ENCODE results near the gene FOXB2. TPM values are rescaled to one million over a fixed set of nuclear protein-coding genes. Genes with fewer than 3 reads are reported as not detected.
"Not testable (repeated sequence)": the region's sequence is repeated elsewhere in the genome, so short reads cannot be mapped to it uniquely, and the experiment has no call there.

Gene FOXB2
- total RNA-seq: not detected in 2 replicates

DNA sequence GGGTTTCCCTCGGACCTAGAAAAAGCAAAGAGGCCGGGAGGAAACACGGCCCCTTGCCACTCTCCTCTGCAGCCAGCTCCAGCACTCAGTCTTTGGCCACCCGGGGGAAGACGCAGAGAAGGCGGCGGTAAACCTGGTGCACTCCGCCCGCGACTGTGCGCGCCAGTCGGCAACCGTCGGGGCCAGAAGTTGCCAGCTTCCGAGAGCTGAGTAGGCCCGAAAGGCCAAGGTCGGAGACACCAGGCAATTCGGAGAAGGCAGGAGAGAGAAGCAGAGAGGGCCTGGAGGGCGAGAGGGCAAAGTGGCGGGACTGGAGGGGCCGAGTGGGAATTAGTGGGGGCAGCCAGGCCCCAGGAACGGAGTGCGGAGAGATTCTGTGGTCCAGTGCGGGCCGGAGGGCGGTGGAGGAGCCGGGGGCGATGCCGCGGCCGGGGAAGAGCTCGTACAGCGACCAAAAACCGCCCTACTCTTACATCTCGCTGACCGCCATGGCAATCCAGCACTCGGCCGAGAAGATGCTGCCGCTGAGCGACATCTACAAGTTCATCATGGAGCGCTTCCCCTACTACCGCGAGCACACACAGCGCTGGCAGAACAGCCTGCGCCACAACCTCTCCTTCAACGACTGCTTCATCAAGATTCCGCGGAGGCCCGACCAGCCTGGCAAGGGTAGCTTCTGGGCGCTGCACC, at the start of gene FOXB2:
Gene FOXB2, plus strand, starts transcription at position 420 of the 690 bp plus-strand sequence. Its CDS starts 0 bp downstream, at position 420.
- intact Hi-C loops (cut with micrococcal nuclease): no loop called here

DNA sequence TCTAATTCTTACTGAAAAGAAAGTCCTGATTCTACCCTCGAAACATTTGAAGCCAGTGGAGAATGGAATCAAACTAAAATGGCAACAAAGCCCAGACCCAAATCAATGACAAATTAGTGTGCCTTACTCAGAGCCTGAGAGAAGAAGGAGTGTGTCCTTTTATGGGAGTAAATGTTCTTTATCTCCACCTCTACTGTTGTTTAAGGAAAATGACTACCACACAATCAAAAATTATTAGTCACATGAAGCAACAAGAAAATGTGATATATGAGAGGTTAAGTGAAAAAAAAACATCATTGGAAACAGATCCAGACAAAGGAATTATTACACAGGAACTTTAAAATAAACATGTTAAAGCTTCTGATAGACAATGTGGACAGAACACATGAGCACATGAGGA, 49.7 kb upstream of the FOXB2 start:
- intact Hi-C loops (cut with micrococcal nuclease): no loop called here

DNA sequence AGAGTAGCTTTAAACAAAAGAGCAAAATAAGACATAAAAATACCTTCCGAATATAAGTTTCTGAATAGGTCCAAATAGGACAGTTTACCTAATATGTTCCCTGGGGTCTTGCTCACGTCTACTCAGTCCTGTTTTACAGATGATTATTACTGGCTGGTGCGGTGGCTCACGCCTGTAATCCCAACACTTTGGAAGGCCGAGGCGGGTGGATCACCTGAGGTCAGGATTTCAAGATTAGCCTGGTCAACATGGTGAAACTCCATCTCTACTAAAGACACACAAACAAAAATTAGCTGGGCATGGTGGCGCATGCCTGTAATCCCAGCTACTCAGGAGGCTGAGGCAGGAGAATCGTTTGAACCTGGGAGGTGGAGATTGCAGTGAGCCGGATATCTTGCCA, 40.6 kb upstream of the FOXB2 start:
- intact Hi-C loops (cut with micrococcal nuclease): not testable (repeated sequence)

DNA sequence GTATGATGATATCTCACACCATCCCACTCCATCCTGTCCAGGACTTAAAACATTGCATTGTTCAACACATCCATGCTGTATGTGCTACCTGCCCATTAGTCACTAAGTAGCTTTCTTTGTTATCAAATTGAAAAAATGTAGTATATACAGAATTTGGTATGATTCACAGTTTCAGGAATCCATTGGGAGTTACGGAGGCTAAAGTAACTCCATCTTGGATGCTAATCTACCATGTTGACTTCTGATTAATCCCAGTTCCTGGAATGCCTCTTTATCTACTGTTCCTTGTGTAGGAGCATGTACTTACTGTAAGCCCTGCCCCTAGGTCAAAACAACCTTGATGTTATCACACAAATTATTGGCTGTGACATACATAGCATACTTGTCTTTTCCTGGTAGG, 38.9 kb upstream of the FOXB2 start:
- intact Hi-C loops (cut with micrococcal nuclease): no loop called here

DNA sequence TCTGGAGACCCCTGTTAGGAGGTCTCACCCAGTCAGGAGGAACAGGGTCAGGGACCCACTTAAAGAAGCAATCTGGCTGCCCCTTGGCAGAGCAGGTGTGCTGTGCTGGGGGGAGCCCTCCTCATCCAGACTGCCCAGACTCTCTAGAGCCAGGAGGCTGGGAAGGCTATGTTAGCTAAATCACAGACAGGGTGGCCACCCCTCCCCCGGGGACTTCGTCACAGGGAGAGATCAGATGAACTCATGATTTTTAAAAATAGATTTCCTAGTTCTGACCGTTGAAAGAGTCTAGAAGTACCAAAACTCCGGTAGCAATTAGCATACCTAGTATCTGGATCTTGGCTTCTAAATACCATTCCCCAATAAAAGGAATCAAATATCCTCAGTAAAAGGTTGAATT, 35.0 kb upstream of the FOXB2 start:
- intact Hi-C loops (cut with micrococcal nuclease): no loop called here

DNA sequence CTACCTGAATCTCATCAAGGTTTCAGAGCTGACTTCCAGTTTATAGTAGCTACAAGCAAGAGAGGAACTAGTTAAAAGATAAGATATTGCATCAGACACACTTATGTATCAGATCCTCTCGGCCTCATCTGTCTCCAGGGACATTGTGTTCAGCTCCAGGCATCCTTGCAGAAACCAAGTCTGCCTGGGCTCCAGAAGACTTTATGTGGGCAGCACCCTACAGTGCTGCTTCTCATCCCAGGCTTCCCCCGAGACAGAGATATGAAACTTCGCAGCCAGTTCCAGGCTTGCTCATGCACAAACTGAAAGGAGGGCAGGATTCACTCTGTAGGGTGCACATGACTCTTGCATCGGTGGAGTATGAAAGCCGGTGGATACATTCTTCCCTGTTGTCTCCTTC, 33.9 kb upstream of the FOXB2 start:
- intact Hi-C loops (cut with micrococcal nuclease): no loop called here

DNA sequence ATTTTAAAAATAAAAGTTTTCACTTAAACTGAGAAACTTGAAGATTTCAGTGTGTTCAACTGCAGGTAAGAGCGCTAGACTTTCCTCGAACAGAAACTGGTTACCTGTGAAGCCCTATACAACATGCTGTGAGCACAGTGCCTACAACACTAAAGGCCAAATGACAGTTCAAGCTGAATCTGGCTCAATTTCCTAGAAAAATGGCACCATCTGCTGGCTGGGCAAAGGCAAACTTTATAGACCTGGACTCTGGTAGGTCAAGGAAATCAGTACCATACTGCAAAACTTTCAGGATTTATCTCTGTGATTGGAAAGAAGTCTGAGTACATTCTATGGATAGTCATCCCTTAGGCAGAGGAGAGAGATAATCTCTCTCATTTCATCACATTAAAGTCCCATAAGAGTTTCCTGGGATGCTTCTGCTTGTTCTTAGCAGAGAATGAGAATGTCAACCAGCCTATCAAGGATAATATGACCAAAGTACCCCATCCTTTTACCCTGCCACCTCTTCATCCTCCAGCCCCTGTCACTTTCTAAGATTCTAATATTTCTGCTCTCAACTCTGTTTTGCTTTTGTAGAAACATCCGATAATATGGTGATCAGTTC, 31.8 kb upstream of the FOXB2 start:
- intact Hi-C loops (cut with micrococcal nuclease): loop anchor here (1.0 kb wide), 1 partner anchor 177 kb away; no protein-coding TSS in a partner anchor

DNA sequence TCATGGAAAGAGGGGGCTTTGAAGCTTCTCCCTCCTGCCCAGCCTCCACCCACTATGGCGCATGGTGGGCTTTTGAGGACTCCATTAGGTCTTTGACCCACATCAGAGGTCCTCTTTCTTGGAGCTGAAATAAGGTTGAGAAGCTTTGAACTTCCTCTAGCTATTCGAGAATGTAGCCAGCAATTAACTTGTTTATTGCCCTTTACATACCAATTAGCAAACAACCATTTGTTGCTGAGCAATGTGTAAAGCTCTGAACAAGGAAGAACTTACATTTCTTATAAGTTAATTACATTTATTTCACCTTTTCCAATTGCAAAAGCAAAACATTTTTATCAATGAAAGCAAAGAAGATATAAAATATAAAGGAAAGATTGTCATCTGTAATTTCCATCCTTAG, 30.5 kb upstream of the FOXB2 start:
- intact Hi-C loops (cut with micrococcal nuclease): no loop called here

DNA sequence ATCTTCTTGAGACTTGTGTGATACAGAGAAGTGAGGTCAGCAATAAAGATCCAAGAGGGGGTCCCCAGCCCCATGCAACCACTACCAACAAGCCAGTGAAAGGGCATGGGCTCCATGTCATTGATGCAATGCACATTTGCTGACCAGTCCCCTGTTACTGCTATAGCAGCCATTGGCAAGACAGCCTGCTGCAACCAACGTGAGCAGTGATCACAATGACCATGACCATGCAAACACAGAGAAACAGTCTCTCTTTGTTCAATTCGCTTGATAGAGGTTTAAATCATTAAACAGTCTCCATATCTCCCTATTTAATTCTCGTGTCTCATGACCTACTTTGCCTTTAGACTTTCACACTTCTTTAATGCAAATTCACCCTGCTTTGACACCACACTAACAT, 30.0 kb upstream of the FOXB2 start:
- intact Hi-C loops (cut with micrococcal nuclease): no loop called here

DNA sequence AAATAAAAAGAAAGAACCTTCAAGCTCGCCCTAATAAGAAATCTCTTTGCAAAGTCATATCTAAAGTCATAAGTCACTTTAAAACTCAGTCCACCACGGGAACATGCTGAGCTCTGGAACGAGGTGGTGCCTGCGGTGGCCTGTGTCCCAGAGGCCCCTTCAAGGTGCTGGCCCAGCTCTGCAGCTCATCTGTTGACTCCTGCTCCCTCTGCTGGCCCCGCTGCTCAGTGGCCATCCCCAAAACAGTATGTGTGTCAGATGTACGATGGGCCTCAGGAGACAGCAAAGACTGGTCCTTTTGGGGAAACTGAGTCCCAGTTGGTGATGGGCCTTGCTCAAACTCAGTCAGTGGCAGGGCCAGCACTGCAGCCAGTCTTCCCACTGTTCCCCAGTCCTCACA, 22.8 kb upstream of the FOXB2 start:
- intact Hi-C loops (cut with micrococcal nuclease): no loop called here

DNA sequence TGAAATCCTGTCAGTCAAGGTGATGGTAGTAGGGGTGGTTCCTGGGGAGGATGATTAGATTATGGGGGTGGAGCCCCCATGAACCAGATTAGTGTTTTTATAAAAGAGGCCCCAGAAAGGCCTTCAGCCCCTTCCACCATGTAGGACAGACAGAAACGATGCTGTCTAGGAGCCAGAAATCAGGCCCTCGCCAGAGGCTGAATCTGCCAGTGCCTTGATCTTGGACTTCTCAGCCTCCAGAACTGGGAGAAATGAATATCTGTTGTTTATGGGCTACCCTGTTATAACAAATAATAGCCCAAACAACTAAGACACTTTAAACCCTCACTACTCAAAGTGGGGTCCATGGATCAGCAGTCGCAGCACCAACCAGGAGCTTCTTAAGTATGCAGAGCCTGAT, 20.2 kb upstream of the FOXB2 start:
- intact Hi-C loops (cut with micrococcal nuclease): no loop called here

DNA sequence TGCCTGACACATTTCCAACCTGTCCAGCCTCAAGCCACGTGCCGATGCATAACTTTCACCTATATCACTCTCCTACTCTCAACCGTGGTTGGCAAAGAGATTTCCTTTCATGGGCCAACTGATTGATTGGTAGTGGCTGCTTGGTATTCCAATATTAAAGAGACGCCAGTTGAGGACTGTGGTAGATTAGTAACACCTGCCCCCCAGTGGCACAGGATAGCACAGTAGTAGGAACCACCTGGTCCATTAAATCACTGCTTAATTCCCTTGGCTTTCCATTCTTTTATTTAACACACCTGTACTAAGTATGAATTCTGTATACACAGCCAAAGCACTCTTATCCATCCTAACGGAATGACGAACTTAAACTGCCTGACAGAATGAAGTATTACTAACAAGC, 19.1 kb upstream of the FOXB2 start:
- intact Hi-C loops (cut with micrococcal nuclease): loop anchor here (10.0 kb wide), 1 partner anchor 76 kb away; no protein-coding TSS in a partner anchor

DNA sequence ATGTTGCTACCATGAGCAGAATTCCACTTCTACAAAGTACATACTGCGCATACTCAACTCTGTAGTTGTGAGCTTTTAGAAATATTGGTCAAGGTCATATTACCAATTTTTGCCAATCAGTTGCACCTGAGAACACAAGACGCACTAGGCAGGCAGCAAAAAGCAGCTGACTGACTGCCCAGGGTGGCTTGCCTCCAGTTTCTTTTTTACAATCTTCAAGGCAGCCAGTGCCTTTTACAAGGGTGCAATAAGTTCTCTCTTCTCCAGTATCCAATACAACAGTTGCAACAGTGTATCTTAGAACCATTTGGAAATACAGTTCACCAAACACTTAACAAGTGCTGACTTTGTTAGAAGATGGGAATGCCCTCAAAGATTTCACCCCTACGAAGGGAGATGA, 16.1 kb upstream of the FOXB2 start:
- intact Hi-C loops (cut with micrococcal nuclease): loop anchor here (10.0 kb wide), 1 partner anchor 79 kb away; no protein-coding TSS in a partner anchor

DNA sequence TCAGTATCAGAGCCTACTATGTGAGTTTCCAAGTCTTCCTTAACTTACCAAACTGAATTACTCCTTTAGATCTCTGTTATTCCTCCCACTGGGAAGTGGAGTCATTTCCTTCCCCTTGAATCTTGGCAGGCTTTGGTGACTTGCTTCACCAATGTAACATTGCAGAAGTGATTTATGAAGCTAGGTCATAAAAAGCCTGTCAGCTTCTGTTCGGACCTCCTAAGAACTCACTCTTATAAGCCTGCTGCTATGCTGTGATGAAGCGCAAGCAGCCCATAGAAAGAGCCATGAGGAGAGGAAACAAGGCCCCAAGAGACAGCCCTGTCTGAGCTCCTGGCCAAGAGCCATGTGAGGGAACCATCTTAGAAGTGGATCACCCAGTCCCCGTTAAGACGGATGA, 14.2 kb upstream of the FOXB2 start:
- intact Hi-C loops (cut with micrococcal nuclease): loop anchor here (10.0 kb wide), 1 partner anchor 80 kb away; no protein-coding TSS in a partner anchor

DNA sequence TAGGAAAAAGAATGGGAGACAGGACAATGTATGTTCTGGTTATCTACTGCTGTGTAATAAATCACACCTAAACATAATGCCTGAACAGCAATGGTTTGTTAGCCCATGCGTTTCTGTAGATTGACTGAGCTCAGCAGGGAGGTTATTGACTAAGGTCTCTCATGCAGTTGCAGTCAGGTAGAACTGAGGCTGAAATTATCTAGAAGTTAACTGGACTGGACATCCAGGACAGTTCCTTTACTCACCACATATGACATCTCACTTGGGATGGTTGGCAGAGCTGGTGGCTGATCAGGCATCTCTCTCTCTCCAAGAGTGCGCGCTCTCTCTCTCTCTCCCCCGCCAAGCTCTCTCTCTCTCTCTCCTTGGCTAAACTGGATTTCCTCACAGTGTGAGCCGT, 8.9 kb upstream of the FOXB2 start:
- intact Hi-C loops (cut with micrococcal nuclease): no loop called here

DNA sequence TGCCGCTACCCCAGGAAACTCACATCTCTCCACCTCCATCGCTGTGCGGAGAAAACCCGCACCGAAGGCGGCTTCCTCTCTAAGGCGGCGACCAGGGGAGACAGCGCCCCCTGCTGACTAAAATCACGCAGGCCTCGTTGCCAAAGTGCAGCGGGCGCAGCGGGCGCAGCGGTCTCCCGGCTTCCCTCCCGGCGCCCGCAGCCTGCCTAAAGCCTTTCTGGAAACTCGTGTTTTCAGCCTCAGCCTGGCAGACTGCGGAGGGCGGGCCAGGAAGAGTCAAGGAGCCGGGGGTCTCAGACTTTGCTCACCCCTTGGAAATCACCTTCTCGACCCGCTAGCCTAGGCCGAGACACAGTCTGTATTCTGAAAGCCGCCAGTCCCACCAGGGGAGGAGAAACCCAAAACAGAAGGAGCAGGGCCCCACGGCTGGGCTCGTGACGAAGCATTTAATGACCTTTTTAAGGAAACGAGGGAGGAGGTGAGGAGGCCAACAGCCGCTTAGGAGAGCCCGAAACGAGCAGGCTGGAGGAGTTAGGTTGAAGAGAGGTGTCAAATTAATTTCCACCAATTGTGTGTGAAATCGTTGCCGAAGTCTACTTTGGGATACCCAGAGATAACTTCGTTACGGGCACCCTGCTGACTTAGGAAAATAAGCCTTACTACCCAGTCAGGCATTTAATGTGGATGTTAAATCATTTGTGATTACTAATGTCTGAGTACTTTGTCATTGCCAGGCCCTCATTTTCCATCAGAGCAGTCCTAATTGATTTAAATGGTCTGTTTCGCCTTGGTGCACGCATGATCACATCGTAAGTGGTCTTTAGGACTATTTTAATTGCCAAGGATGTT, 7.3 kb upstream of the FOXB2 start:
- intact Hi-C loops (cut with micrococcal nuclease): loop anchor here (1.0 kb wide), 4 partner anchors 10 to 609 kb away; no protein-coding TSS in a partner anchor

DNA sequence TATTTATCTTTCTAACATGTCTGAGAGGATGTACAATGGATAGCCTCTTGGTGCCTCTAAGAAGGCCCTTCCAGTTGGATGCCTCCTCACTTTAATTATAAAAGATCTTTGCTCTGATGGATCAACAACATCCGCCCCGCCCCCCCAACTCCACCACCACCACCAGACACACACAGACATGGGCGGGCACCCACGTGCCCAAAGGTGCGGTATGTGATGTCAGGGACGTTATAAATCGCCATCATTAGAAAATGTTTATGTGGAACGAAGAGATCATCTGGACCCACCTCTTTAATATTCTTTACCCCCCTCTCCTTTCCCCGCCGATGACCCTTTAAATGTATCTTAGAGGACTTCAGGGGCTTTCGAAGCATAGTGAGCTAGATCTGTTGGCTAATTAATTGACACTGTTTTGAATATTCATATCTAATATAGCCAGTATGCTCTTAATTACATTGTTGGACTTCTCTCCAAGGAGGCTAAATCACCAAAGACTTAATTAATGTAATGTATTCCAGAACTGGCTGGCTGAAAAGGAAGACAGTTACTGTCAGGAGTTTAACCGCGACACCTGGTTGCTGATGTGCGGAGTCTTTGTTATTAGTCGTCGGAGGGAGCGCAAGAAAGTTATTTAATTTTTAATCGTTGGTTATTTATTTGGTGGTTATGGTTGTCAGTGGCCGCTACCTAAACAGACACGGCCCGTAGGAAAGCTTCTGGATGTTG, 6.1 kb upstream of the FOXB2 start:
- intact Hi-C loops (cut with micrococcal nuclease): no loop called here

DNA sequence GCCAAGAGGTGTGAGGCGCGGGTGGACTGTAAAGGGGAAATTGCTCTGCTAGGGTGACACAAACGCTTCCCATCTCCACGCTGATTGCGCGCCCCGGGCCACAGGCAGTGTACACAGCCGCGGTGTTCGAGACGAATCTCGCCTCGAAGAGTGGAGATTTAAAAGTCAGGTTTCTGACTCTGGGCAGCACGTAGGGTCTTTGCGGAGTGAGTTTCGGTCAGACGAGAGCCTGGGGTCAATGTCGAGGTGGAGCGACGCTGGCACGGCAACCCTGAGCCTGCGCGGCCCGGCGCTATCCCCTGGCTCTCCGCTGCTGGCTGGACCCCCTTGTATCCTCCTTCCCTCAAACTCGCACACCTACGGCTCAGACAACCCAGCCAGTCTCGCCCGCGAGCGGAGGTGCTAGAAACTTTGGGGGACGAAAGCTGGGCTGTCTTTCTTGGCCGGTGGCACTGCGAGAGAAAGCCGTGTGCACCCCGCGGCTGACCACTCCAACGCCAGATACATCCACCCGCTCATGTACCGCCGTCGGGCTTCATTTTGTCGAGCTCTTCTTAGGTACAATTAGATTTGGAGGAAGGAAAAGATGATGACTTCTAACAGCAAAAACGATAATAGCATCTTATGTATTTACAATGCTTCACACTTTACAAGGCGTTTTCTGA, 5.4 kb upstream of the FOXB2 start:
- intact Hi-C loops (cut with micrococcal nuclease): no loop called here

DNA sequence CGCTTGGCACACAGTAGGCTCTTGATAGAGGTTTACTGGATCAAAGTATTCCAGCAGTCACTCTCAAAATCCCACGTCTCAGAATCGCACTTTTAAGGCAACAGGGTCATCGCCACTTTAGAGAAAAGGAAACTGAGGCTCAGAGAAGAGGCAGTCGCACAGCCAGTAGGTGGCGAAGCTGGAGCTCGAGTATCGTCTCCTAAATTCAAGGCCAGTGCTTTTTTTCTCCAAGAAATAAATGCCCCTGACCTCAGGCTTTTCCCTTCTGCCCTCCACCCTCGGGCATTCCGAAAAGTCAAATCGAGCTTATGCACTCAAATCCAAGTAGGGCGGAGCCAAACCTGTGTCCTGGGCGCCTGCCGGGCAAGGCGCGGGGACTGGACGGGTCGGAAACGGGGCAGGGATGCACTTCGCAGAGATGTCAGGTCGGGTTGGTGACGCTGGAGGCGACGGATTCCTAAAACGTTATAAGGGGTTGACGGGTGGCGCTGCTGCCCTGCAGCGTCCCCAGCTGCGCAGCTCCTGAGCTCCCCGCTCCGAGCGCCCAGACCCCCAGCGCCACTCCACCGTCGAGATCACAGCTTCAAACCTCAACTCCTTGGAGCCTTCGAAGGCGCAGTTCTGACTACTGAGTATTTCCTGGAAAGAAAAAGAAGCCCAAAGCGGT, 4.7 kb upstream of the FOXB2 start:
- intact Hi-C loops (cut with micrococcal nuclease): no loop called here

DNA sequence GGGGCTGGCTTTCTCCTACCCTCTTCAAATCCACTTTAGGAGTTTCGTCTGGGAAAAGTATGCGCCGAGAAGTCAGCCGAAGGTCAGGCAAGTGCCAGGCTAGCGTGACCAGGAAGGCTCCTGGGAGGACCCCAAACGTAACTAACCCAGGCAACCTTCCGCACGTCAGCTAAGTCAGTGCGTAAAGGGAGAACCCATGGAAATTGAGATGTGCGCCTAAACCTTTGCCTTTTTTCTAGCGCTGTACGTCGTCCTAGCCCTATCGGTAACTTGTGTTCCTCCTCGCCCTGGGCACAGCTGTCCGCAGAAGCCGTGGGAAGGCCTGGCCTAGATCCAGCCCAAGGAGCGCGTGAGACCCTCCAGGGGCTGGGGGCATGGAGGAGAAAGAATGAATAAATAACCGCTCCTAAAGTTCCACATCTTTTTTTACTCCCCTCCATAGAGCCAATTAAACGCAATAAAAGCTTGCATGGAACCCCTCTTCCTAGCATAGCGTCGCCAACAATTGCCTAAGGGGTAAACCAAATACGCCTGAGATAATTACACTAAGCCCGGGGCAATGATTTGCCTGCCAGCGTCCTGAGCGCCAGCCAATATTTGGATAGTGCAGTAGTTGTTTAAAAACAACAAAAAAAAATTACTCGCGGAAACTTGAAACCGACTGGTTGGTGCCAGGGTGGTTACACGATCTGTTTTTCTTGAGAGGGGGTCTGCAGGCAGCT, 4.0 kb upstream of the FOXB2 start:
- intact Hi-C loops (cut with micrococcal nuclease): no loop called here

All from T-helper 1 cell treated with Interleukin-12 subunit alpha and Interleukin-12 subunit beta and Interleukin-4 antibody, amounts not matched to agents 30 ng/mL and 1 ng/mL, for 36 hours (primary cell).